AG08395 (cell line): ENCODE results near the gene FBF1.
"Not testable (repeated sequence)": the region's sequence is repeated elsewhere in the genome, so short reads cannot be mapped to it uniquely, and the experiment has no call there.

Source experiments
- DNase-seq: peaks from one replicate; pipeline ENCODE4 v3.0.0; 2012; ENCODE audit warnings: mixed read lengths, low spot score

FBF1 gene

DNA sequence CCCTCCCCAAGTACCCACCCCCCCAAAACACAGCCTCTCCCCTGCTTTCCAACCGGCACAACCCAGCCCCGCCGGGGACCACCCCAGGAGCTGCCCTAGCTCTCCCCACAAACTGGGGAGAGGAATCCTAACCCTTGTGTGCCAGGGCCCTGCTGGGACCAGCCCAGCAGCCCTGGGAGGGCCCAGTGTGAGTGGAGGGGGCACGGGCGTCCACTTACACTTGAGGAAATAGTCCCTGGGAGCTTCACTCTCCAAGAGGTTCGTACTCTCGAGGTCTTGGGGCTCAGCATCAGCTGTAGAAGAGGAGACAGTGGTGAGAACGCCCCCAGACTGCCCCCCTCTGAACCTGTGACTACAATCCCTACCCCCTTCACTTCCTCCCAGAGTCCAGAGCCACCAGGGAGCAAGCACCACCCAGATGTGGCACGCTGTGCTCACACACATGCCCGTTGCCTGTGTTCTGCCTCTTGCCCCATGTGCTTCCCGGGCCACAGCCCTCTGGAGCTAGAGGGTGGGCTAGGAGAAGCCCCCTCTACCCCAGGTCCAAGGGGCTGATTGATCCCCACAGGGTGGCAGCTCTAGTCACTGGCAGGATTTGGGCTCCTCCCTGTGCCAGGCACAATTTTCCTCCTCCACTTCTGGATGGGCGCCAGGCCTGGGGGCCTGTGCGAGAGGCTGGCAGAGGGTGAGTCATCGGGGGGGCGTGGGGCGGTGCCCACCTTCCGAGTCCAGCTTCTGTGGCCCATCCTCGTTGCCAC is 65.5 kb downstream of the FBF1 start:
- DNase-seq = no peak

DNA sequence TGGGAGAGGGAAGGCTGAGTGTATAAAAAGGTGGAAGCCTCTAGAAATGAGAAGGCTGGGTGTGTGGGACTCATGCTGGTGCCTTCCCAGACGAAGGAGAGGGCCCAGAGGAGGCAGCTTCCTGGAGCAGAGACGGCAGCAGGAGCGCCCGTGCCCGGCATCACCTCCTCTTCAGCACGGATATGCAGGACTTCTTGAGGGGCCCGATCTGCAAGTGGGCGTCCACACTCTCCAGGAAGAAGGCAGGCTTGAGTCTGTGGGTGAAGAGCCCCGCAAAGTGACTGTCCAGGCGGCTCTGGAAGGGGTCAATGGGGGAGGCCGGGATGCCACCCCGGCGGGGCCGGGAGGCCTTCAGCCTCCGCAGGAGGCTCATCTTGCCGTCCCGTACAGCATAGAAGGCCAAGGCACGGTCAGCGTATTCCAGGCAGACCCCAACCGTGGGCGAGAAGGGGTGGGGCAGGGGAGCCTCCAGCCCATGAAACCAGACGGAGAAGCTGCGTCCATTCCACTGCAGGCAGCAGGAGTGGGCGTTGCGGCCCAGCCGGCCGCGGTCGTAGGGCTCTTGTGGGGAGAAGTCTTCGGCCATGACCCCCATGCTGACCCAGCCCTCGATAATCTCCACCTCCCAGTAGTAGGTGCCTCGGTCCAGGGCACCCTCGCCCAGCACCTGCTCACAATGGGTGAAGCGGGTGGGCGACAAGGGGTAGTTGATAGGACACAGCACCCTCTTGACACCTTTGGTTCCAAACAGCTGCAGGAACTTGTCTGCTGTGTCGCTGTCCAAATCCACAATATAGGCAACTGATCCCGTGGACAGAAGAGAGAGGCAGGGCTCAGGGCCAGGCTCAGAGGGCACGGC is 66.3 kb downstream of the FBF1 start:
- DNase-seq = no peak

DNA sequence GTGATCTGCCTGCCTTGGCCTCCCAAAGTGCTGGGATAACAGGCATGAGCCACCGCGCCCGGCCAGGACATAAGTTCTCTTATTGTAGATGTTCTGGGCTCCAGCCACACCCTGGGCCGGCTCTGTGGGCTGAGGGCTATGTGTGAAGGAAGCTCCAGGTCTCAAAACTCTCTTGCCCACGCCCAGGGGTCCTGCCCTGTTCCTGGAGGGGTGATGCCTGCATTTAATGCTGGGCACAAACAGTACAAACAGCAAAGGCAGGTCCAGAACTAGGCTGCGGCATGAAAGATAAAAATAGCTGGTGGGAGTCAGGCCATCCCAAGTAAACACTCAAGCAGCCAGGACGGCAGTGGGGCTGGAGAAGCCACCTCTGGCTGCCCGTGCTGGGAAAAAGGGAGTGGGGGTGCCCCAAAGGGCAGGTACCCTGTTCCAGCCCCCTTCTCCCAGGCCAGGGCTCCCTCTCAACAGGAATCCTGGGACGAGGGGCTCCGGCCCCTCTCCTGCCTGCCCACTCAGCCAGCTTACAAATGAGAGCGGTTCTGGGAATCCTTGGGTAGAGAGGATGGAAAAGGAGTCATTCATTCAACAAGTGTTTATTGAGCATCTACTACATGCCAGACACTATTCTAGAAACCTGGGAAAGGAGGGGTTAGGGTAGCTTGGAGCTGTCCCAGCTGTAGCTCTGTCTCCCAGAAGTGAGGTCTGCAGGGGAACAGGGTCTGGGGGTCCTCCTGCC is 67.1 kb downstream of the FBF1 start:
- DNase-seq = no peak

DNA sequence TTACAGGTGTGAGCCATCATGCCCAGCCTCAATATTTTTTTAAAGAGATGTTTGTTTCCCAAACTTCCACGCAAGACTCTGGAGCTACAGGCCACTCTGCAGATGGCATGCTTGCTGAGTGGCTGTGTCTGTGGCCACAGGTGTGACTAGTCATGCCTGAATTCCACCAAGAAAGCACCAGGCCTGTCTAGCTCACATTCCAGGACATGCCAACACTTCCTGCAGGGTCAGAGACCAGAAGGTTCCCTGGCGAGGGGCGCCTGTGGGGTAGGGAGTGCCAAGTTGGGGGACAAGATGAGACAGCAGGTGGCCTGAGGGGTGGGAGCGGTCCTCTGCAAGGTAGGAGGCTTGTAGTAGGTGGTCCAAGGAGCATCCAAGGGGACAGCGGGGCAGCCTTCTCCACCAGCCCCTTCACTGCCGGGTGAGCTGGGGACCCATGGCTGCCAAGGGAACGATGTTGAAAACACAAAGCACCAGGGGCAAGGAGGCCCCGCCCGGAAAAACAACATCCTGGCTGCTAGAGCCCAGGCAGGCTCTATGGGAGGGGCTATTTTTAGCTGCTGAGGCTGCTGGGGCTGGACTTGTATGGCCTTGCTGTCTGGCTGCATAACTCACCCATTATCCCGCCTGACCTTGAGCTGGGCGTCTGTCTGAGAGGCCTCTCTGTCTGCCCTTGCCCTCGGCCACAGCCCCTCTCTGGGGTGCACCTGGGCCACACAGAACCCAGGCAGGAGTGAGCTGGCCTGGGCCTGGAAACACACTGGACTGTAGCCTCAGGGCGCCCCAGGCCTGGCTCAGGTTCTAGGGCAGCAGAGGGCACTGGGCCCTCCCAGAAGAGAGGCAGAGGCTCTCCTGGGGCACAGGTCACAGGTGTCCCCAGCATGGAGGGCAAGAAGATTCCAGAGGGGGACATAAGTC is 68.1 kb downstream of the FBF1 start:
- DNase-seq = peak; percentile 88

- DNase-seq = not testable (repeated sequence)
Measured at GRCh38 chr17:75870228-75870627, 70.6 kb downstream of the FBF1 start.

DNA sequence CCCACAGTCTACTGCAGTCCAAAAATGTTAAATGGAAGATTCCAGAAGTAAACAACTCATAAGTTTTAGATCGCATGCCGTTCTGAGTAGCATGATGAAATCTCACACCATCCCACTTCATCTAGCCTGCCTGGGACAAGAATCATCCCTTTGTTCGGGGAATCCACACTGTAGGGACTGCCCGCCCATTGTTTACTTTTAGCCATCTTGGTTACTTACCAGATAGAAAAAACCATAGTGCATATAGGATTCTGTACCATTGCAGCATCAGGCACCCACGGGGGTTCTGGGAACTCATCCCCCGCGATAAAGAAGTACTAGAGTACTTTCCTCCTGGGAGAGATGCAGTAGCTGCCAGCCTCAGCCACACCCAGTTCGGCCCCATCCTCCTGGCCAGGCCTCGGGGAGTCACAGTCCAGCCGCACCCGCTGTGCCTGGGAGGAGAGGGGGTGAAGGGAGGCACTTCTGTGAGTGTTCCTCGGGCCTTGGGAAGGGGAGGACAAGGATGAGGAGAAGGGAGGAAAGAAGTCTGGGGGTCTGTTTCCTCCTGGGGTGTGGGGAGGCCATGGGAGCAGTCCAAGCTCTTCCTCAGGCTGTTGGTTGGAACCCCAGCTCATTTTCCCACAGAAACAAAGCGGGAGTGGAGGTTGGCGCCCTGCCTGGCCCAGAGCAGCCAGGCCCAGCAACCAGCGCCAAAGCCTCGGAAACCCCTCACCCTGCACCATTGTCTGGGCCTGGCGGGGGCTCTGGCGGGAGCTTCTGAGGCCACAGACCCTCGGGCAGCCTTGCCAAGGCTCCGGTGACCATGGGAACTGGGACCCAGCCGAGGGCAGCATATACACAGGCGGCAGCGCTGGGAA is 71.3 kb downstream of the FBF1 start:
- DNase-seq = peak; percentile 63

DNA sequence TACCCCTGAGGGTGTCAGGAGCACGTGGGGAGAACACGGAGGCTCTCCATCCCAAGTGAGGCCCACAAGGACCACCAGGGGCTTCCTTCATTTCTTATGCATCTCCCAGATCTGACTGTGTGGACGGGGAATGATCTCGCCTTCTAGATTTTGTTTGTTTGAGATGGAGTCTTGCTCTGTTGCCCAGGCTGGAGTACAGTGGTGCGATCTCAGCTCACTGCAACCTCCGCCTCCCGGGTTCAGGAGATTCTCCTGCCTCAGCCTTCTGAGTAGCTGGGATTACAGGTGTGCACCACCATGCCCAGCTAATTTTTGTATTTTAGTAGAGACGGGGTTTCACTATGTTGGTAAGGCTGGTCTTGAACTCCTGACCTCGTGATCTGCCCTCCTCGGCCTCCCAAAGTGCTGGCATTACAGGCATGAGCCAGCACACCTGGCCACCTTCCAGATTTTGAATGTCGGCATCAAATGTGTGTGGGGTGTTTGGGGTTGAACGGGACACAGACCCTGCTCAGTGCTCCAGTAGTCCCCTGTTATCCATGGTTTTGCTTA is 72.0 kb downstream of the FBF1 start:
- not testable (repeated sequence) for DNase-seq

- not testable (repeated sequence) for DNase-seq
Measured at GRCh38 chr17:75865404-75866188, 75.2 kb downstream of the FBF1 start.

GRCh38 chr17:75864887-75865286 is 76.0 kb downstream of the FBF1 start:
- not testable (repeated sequence) for DNase-seq

GRCh38 chr17:75864448-75864871 is 76.4 kb downstream of the FBF1 start:
- DNase-seq = peak; percentile 66

- no peak for DNase-seq
Measured at GRCh38 chr17:75861927-75862317, 78.9 kb downstream of the FBF1 start.
